Calu3 (cell line): ENCODE data around the gene PRORP. TPM values are rescaled to one million over a fixed set of nuclear protein-coding genes. Genes with fewer than 3 reads are reported as not detected.
"Not testable (repeated sequence)": the region's sequence is repeated elsewhere in the genome, so short reads cannot be mapped to it uniquely, and the experiment has no call there.

Experiments used
- BruUV-seq: library from RNA; stranded (reverse); fragments of 400-500 nt; replicated peaks from 2 replicates; lab custom pipeline; 2021; lab: Mats Ljungman, UMichigan
- CTCF ChIA-PET: fragments of 300-600 bp; sonication (Branson Sonifier 250); formaldehyde crosslinking; loops from one replicate; lab custom pipeline; 2022; ENCODE audit warnings: antibody characterized with exemption; lab: Charles Lee
- DNase-seq: peaks from one replicate; pipeline ENCODE4 v3.0.0; 2022
- H3K27ac Mint-ChIP-seq: one replicate; pipeline ENCODE4 v1.8.0; 2022; ENCODE audit warnings: mixed read lengths; ENCODE audit not compliant: unreplicated experiment
- H3K27me3 Mint-ChIP-seq: one replicate; pipeline ENCODE4 v1.8.0; 2022; ENCODE audit warnings: mixed read lengths; ENCODE audit not compliant: unreplicated experiment
- H3K36me3 Mint-ChIP-seq: one replicate; pipeline ENCODE4 v1.8.0; 2022; ENCODE audit warnings: mild to moderate bottlenecking, moderate library complexity, mixed read lengths; ENCODE audit not compliant: insufficient read depth, unreplicated experiment
- H3K4me1 Mint-ChIP-seq: one replicate; pipeline ENCODE4 v1.8.0; 2022; ENCODE audit warnings: mild to moderate bottlenecking, low read depth, mixed read lengths; ENCODE audit not compliant: unreplicated experiment
- H3K4me3 Mint-ChIP-seq: one replicate; pipeline ENCODE4 v1.8.0; 2022; ENCODE audit warnings: mild to moderate bottlenecking, low read depth, moderate library complexity, mixed read lengths; ENCODE audit not compliant: unreplicated experiment
- H3K9me3 Mint-ChIP-seq: one replicate; pipeline ENCODE4 v1.8.0; 2022; ENCODE audit warnings: low read depth, mixed read lengths; ENCODE audit not compliant: unreplicated experiment
- CTCF ChIP-seq: fragments of 200-600 bp; IDR thresholded peaks from one replicate; pipeline ENCODE4 v1.8.0; 2022; ENCODE audit warnings: antibody characterized with exemption; ENCODE audit not compliant: unreplicated experiment
- intact Hi-C: fragments of 100-400 bp; cut with micrococcal nuclease; formaldehyde crosslinking; loops from one replicate; pipeline ENCODE4 v1.10.0; 2022; ENCODE audit not compliant: unreplicated experiment
- total RNA-seq: library from RNA; stranded (reverse); gene quantifications from 2 replicates; pipeline ENCODE4 v1.2.3, GENCODE V29; 2022

The PRORP gene
- total RNA-seq, 1 experiment from 2014 or later, result 25.2 TPM

GRCh38 chr14:35083530-35084150 lies 38.7 kb upstream of the PRORP start:
- TF ChIP-seq CTCF, result no peak
- intact Hi-C loops, result no loop called here
- CTCF ChIA-PET, result no interaction called here
- Mint-ChIP-seq H3K4me3 (no peak overlapping the region), H3K9me3 (no peaks in the 10 kb centered on the region), H3K36me3 (peaks cover 14% of the 10 kb centered on the region), H3K4me1 (no peaks in the 10 kb centered on the region), H3K27me3 (no peaks in the 10 kb centered on the region), H3K27ac (no peak overlapping the region)
- no TSS peak for BruUV-seq
- no peak for DNase-seq

GRCh38 chr14:35085441-35085840 lies 36.9 kb upstream of the PRORP start:
- TF ChIP-seq CTCF, result no peak
- intact Hi-C loops, result no loop called here
- peaks cover 14% of the 10 kb centered on the region for H3K36me3 Mint-ChIP-seq
- H3K9me3 Mint-ChIP-seq, result no peaks in the 10 kb centered on the region
- H3K4me1 Mint-ChIP-seq, result no peaks in the 10 kb centered on the region
- H3K4me3 Mint-ChIP-seq, result no peak overlapping the region
- no peaks in the 10 kb centered on the region for H3K27me3 Mint-ChIP-seq
- no peak overlapping the region for H3K27ac Mint-ChIP-seq
- no TSS peak for BruUV-seq
- CTCF ChIA-PET, result no interaction called here
- no peak for DNase-seq

GRCh38 chr14:35088514-35088913 lies 33.8 kb upstream of the PRORP start:
- BruUV-seq, result no TSS peak
- intact Hi-C loops, result no loop called here
- H3K27me3 Mint-ChIP-seq, result no peaks in the 10 kb centered on the region
- H3K9me3 Mint-ChIP-seq, result no peaks in the 10 kb centered on the region
- no peak overlapping the region for H3K4me3 Mint-ChIP-seq
- no peak for DNase-seq
- H3K4me1 Mint-ChIP-seq, result no peaks in the 10 kb centered on the region
- H3K36me3 Mint-ChIP-seq, result peaks cover 10% of the 10 kb centered on the region
- TF ChIP-seq CTCF, result no peak
- CTCF ChIA-PET, result no interaction called here
- H3K27ac Mint-ChIP-seq, result no peak overlapping the region

GRCh38 chr14:35094645-35095044 lies 27.7 kb upstream of the PRORP start:
- H3K27ac Mint-ChIP-seq, DNase-seq, H3K4me3 Mint-ChIP-seq, intact Hi-C loops, H3K4me1 Mint-ChIP-seq, H3K36me3 Mint-ChIP-seq, BruUV-seq, H3K27me3 Mint-ChIP-seq, H3K9me3 Mint-ChIP-seq: not testable (repeated sequence)
- CTCF ChIA-PET, result interaction anchor here (0.6 to 0.7 kb wide), 2 partner anchors 11 to 522 kb away, joined by 3 to 5 read pairs; no protein-coding TSS in a partner anchor

- Mint-ChIP-seq H3K27me3 (no peaks in the 10 kb centered on the region), H3K9me3 (no peaks in the 10 kb centered on the region), H3K27ac (no peak overlapping the region), H3K4me1 (no peaks in the 10 kb centered on the region), H3K4me3 (no peak overlapping the region), H3K36me3 (peaks cover 15% of the 10 kb centered on the region)
- no TSS peak for BruUV-seq
- CTCF ChIA-PET, result no interaction called here
- no peak for DNase-seq
- TF ChIP-seq CTCF, result no peak
- intact Hi-C loops, result no loop called here
These were observed 14.5 kb upstream of the PRORP start for GRCh38 chr14:35107866-35108265.
